K562 (cell line): ENCODE measurements around the gene MLST8. TPM values are rescaled to one million over a fixed set of nuclear protein-coding genes. Genes with fewer than 3 reads are reported as not detected.
A peak's percentile ranks its signal among the peaks of the same experiment; 100 is the strongest.

Experiments used
- ATF4 ChIP-seq: fragments of 450-650 bp; formaldehyde crosslinking; IDR thresholded peaks from 2 replicates; pipeline ENCODE4 v1.4.0; 2022; ENCODE audit warnings: mild to moderate bottlenecking, moderate library complexity
- BACH1 ChIP-seq: fragments of 200-800 bp; sonication (Bioruptor generic); IDR thresholded peaks from 2 replicates; pipeline ENCODE4 v1.6.1; 2016; ENCODE audit warnings: missing genetic modification characterization, missing compliant biosample characterization
- BCL6 ChIP-seq: fragments of 250-450 bp; sonication (Bioruptor Pico); IDR thresholded peaks from 2 replicates; pipeline ENCODE4 v1.4.0; 2020
- BRF1 ChIP-seq: IDR thresholded peaks from 3 replicates; pipeline ENCODE4 v1.6.1; 2011; ENCODE audit warnings: borderline replicate concordance, mild to moderate bottlenecking; ENCODE audit not compliant: insufficient read length; ENCODE audit errors: extremely low read depth
- CC2D1A ChIP-seq: fragments of 450-650 bp; IDR thresholded peaks from 2 replicates; pipeline ENCODE4 v1.6.1; 2017; ENCODE audit warnings: mild to moderate bottlenecking
- CXXC5 ChIP-seq: fragments of 250-450 bp; sonication (Bioruptor Pico); IDR thresholded peaks from 2 replicates; pipeline ENCODE4 v1.8.0; 2022; ENCODE audit warnings: inconsistent platforms, mild to moderate bottlenecking, moderate library complexity
- FIP1L1 ChIP-seq: fragments of 200-400 bp; formaldehyde crosslinking; IDR thresholded peaks from 2 replicates; pipeline ENCODE4 v1.6.1; 2018; ENCODE audit warnings: mild to moderate bottlenecking, low read depth, low read length; ENCODE audit not compliant: poor library complexity, severe bottlenecking
- HES1 ChIP-seq: fragments of 450-650 bp; IDR thresholded peaks from 2 replicates; pipeline ENCODE4 v1.6.1; 2016; ENCODE audit warnings: low read depth, mild to moderate bottlenecking, moderate library complexity
- KLF1 ChIP-seq: fragments of 450-650 bp; IDR thresholded peaks from 2 replicates; pipeline ENCODE4 v1.6.1; 2016; ENCODE audit warnings: missing genetic modification characterization, missing compliant biosample characterization
- MEF2A ChIP-seq: IDR thresholded peaks from 2 replicates; pipeline ENCODE4 v1.6.1; 2011; ENCODE audit warnings: low read depth, mild to moderate bottlenecking, low read length, moderate library complexity; ENCODE audit not compliant: control insufficient read depth
- MNT ChIP-seq, 2 experiments: fragments of 450-650 bp; conservative IDR thresholded peaks; 2 replicates each; pipeline ENCODE4 v1.6.1; 2017; ENCODE audit warnings: mild to moderate bottlenecking in 2 of 2, moderate library complexity in 2 of 2
- PHB ChIP-seq: fragments of 250-450 bp; sonication (Bioruptor Pico); IDR thresholded peaks from 2 replicates; pipeline ENCODE4 v1.5.0; 2021
- RBM22 ChIP-seq: fragments of 200-400 bp; formaldehyde crosslinking; IDR thresholded peaks from 2 replicates; pipeline ENCODE4 v1.6.1; 2018; ENCODE audit warnings: low read length, low read depth; ENCODE audit not compliant: poor library complexity, severe bottlenecking
- RCOR1 ChIP-seq, 2 experiments: IDR thresholded peaks; 2 replicates each; pipeline ENCODE4 v1.6.1; 2012; ENCODE audit warnings: low read depth in 2 of 2, low read length in 2 of 2, borderline replicate concordance in 1 of 2, improper control_type of control experiment in 1 of 2
- SLC30A9 ChIP-seq: fragments of 250-450 bp; sonication (Bioruptor Pico); IDR thresholded peaks from 2 replicates; pipeline ENCODE4 v1.8.0; 2022; ENCODE audit warnings: mild to moderate bottlenecking, moderate library complexity
- SMAD4 ChIP-seq: fragments of 250-450 bp; sonication (Bioruptor Pico); conservative IDR thresholded peaks from 2 replicates; pipeline ENCODE4 v1.8.0; 2021; ENCODE audit warnings: inconsistent platforms, mild to moderate bottlenecking, moderate library complexity
- TAF9B ChIP-seq: fragments of 450-650 bp; IDR thresholded peaks from 2 replicates; pipeline ENCODE4 v1.6.1; 2018; ENCODE audit warnings: mild to moderate bottlenecking; ENCODE audit not compliant: partially characterized antibody
- XRCC5 ChIP-seq: fragments of 200-400 bp; formaldehyde crosslinking; IDR thresholded peaks from 2 replicates; pipeline ENCODE4 v1.6.1; 2017; ENCODE audit warnings: low read depth, mild to moderate bottlenecking, low read length
- ZFP1 ChIP-seq: fragments of 450-650 bp; formaldehyde crosslinking; IDR thresholded peaks from 2 replicates; pipeline ENCODE4 v1.4.0; 2020; ENCODE audit warnings: mild to moderate bottlenecking, mixed read lengths
- ZKSCAN1 ChIP-seq: fragments of 150-350 bp; IDR thresholded peaks from 2 replicates; pipeline ENCODE4 v1.6.1; 2016; ENCODE audit warnings: low read depth, low read length
- ZNF23 ChIP-seq: fragments of 250-450 bp; sonication (Bioruptor Pico); IDR thresholded peaks from 2 replicates; pipeline ENCODE4 v1.4.0; 2020; ENCODE audit warnings: mild to moderate bottlenecking
- ZNF408 ChIP-seq: fragments of 250-450 bp; sonication (Bioruptor Pico); IDR thresholded peaks from 2 replicates; pipeline ENCODE4 v1.4.0; 2020; ENCODE audit warnings: low read depth, mild to moderate bottlenecking, moderate library complexity
- polyA plus RNA-seq, 8 experiments: library from polyadenylated mRNA; depleted of rRNA in 4 of 8; stranded (reverse) in 5 of 8; unstranded in 3 of 8; fragments of >200 nt; fragmentation: Nextera tagmentation in 2 of 8; fragmentation: Illumina TruSeq in 1 of 8; extraction: Ambion mirVana in 2 of 8; extraction: Trizol in 1 of 8; gene quantifications; 2 replicates each; pipeline versions ENCODE4 v1.2.1 to v1.2.3, GENCODE V29; 2011 to 2014; ENCODE audit warnings: inconsistent platforms in 1 of 8, missing spikeins in 1 of 8
- total RNA-seq, 7 experiments: library from RNA; depleted of rRNA in 6 of 7; stranded (reverse); fragments of >200 nt in 6 of 7; fragmentation: Illumina TruSeq in 2 of 7; extraction: Trizol in 2 of 7; gene quantifications; 2 replicates each; pipeline versions ENCODE4 v1.2.1 to v1.2.3, GENCODE V29; 2011 to 2021; ENCODE audit warnings: low replicate concordance in 1 of 7
- TF ChIP-seq, protein P1 (sequence below): sonication (generic); formaldehyde crosslinking; IDR thresholded peaks from 2 replicates; pipeline ENCODE4 v1.8.0; 2022; ENCODE audit warnings: mild to moderate bottlenecking, low read depth, missing genetic modification reagents
- TF ChIP-seq, protein P2 (sequence below): sonication (generic); formaldehyde crosslinking; IDR thresholded peaks from 2 replicates; pipeline ENCODE4 v1.8.0; 2022; ENCODE audit warnings: mild to moderate bottlenecking, missing genetic modification reagents

MLST8 gene
- total and polyA plus RNA-seq, 9 of the 15 experiments (the other 6 are each of a cell fraction or from before 2014, with no cell fraction given), result 1.5 to 116 (median 43.3) TPM

GRCh38 chr16:2205104-2205966 lies at the start of gene MLST8 (continued):
- no peak for TF ChIP-seq SLC30A9 (CRISPR knock-in tag)
- TF ChIP-seq CXXC5 (CRISPR knock-in tag), result peak; percentile 93
- no peak for TF ChIP-seq ZNF23 (CRISPR knock-in tag)
- peak; percentile 76 to 85 for TF ChIP-seq MNT (conservative IDR thresholded peaks at IDR 0.05)
- no peak for TF ChIP-seq ZNF408 (CRISPR knock-in tag)
- TF ChIP-seq, protein P1, sequence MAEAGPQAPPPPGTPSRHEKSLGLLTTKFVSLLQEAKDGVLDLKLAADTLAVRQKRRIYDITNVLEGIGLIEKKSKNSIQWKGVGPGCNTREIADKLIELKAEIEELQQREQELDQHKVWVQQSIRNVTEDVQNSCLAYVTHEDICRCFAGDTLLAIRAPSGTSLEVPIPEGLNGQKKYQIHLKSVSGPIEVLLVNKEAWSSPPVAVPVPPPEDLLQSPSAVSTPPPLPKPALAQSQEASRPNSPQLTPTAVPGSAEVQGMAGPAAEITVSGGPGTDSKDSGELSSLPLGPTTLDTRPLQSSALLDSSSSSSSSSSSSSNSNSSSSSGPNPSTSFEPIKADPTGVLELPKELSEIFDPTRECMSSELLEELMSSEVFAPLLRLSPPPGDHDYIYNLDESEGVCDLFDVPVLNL (CRISPR knock-in tag), result no peak
- no peak for TF ChIP-seq CC2D1A
- TF ChIP-seq, protein P2, sequence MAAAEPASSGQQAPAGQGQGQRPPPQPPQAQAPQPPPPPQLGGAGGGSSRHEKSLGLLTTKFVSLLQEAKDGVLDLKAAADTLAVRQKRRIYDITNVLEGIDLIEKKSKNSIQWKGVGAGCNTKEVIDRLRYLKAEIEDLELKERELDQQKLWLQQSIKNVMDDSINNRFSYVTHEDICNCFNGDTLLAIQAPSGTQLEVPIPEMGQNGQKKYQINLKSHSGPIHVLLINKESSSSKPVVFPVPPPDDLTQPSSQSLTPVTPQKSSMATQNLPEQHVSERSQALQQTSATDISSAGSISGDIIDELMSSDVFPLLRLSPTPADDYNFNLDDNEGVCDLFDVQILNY, result no peak
- no peak for TF ChIP-seq KLF1
- TF ChIP-seq HES1, result peak; percentile 83
- TF ChIP-seq RCOR1 (IDR thresholded peaks at IDR 0.05; ENCODE audit: borderline replicate concordance in 1 of 2, low read depth in 2 of 2, low read length in 2 of 2), result peak in 1 of 2 experiments; percentile 18; a peak in 1 of 4 replicates
- no peak for TF ChIP-seq ZFP1 (CRISPR knock-in tag)
- no peak for TF ChIP-seq MEF2A
- TF ChIP-seq PHB (CRISPR knock-in tag), result no peak
- TF ChIP-seq XRCC5, result 0 out of 2 replicates have a peak, but pooled peaks have one; percentile 50
- TF ChIP-seq BCL6 (CRISPR knock-in tag), result no peak
- TF ChIP-seq ZKSCAN1, result peak; percentile 13; the same call in 1 of the 2 replicates
- TF ChIP-seq BRF1, result no peak
- peak; percentile 81 for TF ChIP-seq SMAD4 (CRISPR knock-in tag)
- TF ChIP-seq RBM22, result peak; percentile 52
- TF ChIP-seq BACH1 (tag), result no peak
- TF ChIP-seq TAF9B, result no peak
- TF ChIP-seq FIP1L1, result peak; percentile 80
- no peak for TF ChIP-seq ATF4 (CRISPR knock-in tag)
